RWPE2 (cell line): Measurements from ENCODE around the gene DNASE1L3.

Experiments
- ATAC-seq: fragments of 200-7000 bp; cut with Tn5 transposase; 3 replicates; pipeline ENCODE4 v1.9.1; 2021; ENCODE audit warnings: low read depth
- DNase-seq: peaks from one replicate; pipeline ENCODE4 v3.0.0-alpha.2; 2020; ENCODE audit warnings: low spot score
- H3K27ac ChIP-seq: fragments of 450-650 bp; 2 replicates; pipeline ENCODE4 v1.5.1; 2017; ENCODE audit warnings: mild to moderate bottlenecking; ENCODE audit not compliant: poor library complexity, severe bottlenecking
- H3K27me3 ChIP-seq: fragments of 250-450 bp; sonication (Bioruptor Pico); 2 replicates; pipeline ENCODE4 v1.5.1; 2021; ENCODE audit warnings: mild to moderate bottlenecking, moderate library complexity; ENCODE audit not compliant: insufficient read depth, poor library complexity, severe bottlenecking
- H3K36me3 ChIP-seq: fragments of 250-450 bp; sonication (Bioruptor Pico); 2 replicates; pipeline ENCODE4 v1.5.1; 2020; ENCODE audit warnings: low read depth, mild to moderate bottlenecking, moderate library complexity
- H3K4me1 ChIP-seq: fragments of 250-450 bp; sonication (Bioruptor Pico); 2 replicates; pipeline ENCODE4 v1.5.1; 2021; ENCODE audit warnings: mild to moderate bottlenecking, moderate library complexity; ENCODE audit not compliant: insufficient read depth, poor library complexity, severe bottlenecking
- H3K4me3 ChIP-seq: fragments of 250-450 bp; sonication (Bioruptor Pico); 2 replicates; pipeline ENCODE4 v1.5.1; 2021; ENCODE audit warnings: mild to moderate bottlenecking, moderate library complexity; ENCODE audit not compliant: severe bottlenecking
- H3K9me3 ChIP-seq: fragments of 250-450 bp; sonication (Bioruptor Pico); 2 replicates; pipeline ENCODE4 v1.5.1; 2021; ENCODE audit warnings: mild to moderate bottlenecking, moderate library complexity; ENCODE audit not compliant: severe bottlenecking
- CTCF ChIP-seq: fragments of 450-650 bp; IDR thresholded peaks from one replicate; pipeline ENCODE4 v1.5.1; 2017; ENCODE audit warnings: mild to moderate bottlenecking, moderate library complexity; ENCODE audit not compliant: poor library complexity, severe bottlenecking

DNASE1L3 gene

DNA sequence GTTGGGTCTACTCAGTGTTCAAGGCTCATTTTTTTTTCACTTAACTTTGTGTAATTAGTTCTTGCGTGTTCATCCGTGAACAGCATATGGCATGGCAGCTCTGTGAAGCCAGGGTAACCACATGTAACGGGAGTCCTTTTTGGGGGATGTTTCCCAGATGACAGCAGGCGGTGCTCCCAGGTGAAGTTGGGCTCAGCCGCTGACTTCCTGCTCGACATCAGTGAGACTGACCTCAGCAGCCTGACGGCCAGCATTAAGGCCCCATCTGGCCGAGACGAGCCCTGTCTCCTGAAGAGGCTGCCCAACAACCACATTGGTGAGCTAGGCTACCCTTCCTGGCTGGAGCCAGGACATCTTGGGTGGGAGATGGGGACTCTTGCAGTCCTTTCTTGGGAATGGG lies 62.7 kb downstream of the DNASE1L3 start:
- DNase-seq (no peak), ATAC-seq (no peak)
- peaks cover 100% of the 10 kb centered on the region for H3K36me3 ChIP-seq
- H3K4me1 ChIP-seq: no peaks in the 10 kb centered on the region
- H3K9me3 ChIP-seq: no peaks in the 10 kb centered on the region
- H3K27me3 ChIP-seq: no peaks in the 10 kb centered on the region
- H3K27ac ChIP-seq: no peak overlapping the region
- TF ChIP-seq CTCF: no peak
- no peak overlapping the region for H3K4me3 ChIP-seq

DNA sequence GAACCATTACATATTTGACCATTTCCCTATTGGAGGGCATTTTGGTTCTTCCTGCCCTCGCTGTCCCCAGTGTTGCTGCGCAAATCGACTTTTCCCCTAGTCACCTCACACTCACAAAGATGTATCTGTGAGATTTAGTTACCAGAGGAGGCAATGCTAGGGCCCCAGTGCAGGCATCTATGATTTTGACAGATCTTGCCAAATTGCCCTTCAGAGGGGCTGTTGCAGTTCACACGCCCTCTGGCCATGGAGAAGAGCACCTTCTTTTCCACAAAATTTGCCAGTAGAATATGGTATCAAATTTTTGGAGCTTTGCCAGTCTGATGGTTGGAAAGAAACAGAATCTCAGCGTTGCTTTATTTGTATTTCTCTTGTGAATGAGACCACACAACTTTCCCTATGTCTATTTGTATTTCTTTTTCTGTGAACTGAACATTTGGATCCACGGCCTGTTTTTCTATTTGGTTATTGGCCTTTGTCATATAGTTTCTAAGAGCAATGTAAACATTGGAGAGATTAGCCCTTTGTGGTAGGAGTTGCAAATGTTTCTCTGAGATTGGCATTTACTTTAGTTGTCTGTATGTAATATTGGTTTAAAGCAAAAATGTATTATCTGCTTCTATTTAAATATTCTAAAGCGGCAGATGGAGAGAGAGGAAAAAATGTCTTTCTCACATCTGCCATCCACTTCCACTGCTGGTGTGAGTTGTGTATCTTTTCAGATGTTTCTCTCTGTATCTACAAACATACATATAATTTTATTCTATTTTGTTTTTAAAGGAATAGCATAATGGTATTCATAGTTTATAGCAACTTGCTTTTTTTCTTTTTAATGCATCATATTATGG lies 66.1 kb downstream of the DNASE1L3 start:
- no peak for DNase-seq

GRCh38 chr3:58143417-58144055 lies 67.2 kb downstream of the DNASE1L3 start:
- peak; percentile 6; the same call in 1 of the 3 replicates for ATAC-seq
- no peak for DNase-seq
- H3K27ac ChIP-seq: no peak overlapping the region
- H3K4me1 ChIP-seq: no peaks in the 10 kb centered on the region
- H3K36me3 ChIP-seq: peaks cover 100% of the 10 kb centered on the region
- no peaks in the 10 kb centered on the region for H3K27me3 ChIP-seq
- no peak for TF ChIP-seq CTCF
- H3K9me3 ChIP-seq: no peaks in the 10 kb centered on the region
- H3K4me3 ChIP-seq: no peak overlapping the region

More for the DNA sequence above, 66.1 kb downstream of the DNASE1L3 start:
- Histone ChIP-seq H3K36me3 (peaks cover 100% of the 10 kb centered on the region), H3K27ac (no peak overlapping the region), H3K9me3 (no peaks in the 10 kb centered on the region), H3K27me3 (no peaks in the 10 kb centered on the region), H3K4me1 (no peaks in the 10 kb centered on the region), H3K4me3 (no peak overlapping the region)
- TF ChIP-seq CTCF: no peak
- no peak for ATAC-seq
